K562 (cell line): ENCODE measurements around the gene CAVIN1. TPM values are rescaled to one million over a fixed set of nuclear protein-coding genes. Genes with fewer than 3 reads are reported as not detected.

ENCODE experiments used
- ATAC-seq: fragments of 200-7000 bp; cut with Tn5 transposase; 3 replicates; pipeline ENCODE4 v1.9.1; 2020; ENCODE audit warnings: moderate library complexity
- BruUV-seq: library from RNA; stranded (reverse); fragments of 400-500 nt; replicated peaks from 2 replicates; lab custom pipeline; 2021; lab: Mats Ljungman, UMichigan
- CTCF ChIA-PET: fragments of 300-600 bp; formaldehyde crosslinking; extraction: SDS; loops from one replicate; lab custom pipeline; 2021; ENCODE audit warnings: low intra/inter-chr PET ratio; lab: Yijun Ruan, JAX
- POLR2A ChIA-PET: fragments of 300-600, 350-650 bp; sonication (Branson Sonifier 250); formaldehyde crosslinking; extraction: SDS; loops from one replicate; lab custom pipeline; 2021; ENCODE audit warnings: antibody characterized with exemption, inconsistent platforms; lab: Yijun Ruan, JAX
- DNase-seq, 4 experiments: peaks; one replicate each; pipeline versions ENCODE4 v3.0.0 to v3.0.0-alpha.2; 2011 to 2018; ENCODE audit warnings: low spot score in 3 of 4, mixed read lengths in 3 of 4; ENCODE audit errors: extremely low read depth in 1 of 4
- FAIRE-seq: peaks from 2 replicates; lab custom pipeline; 2011; peaks lifted over from hg19 to GRCh38; lab: Jason Lieb, UNC
- H2AFZ ChIP-seq: 2 replicates; pipeline ENCODE4 v1.6.0; 2011; ENCODE audit warnings: low read depth, low read length, control low read depth, inconsistent platforms
- H3K27ac ChIP-seq: fragments of 200-600 bp; 3 replicates; pipeline ENCODE4 v1.8.0; 2011; ENCODE audit warnings: low read depth, mild to moderate bottlenecking, control low read depth, inconsistent platforms, low read length, moderate library complexity, mixed read lengths; ENCODE audit errors: extremely low read depth
- H3K27me3 ChIP-seq, 2 experiments: fragments of 300-600 bp in 1 of 2; 2 replicates in 1 of 2; 3 replicates in 1 of 2; pipeline versions ENCODE4 v1.6.0 to v1.8.0; 2011; ENCODE audit warnings: inconsistent platforms in 2 of 2, low read length in 2 of 2, mild to moderate bottlenecking in 1 of 2, mixed read lengths in 1 of 2, moderate library complexity in 1 of 2; ENCODE audit not compliant: control insufficient read depth in 2 of 2, insufficient read depth in 2 of 2
- H3K36me3 ChIP-seq: fragments of 300-600 bp; 3 replicates; pipeline ENCODE4 v1.8.0; 2011; ENCODE audit warnings: mild to moderate bottlenecking, low read length, inconsistent platforms; ENCODE audit not compliant: control insufficient read depth, insufficient read depth
- H3K4me1 ChIP-seq, 2 experiments: fragments of 200-600 bp in 1 of 2; replicated peaks in 1 of 2; 2 replicates in 1 of 2; 3 replicates in 1 of 2; pipeline versions ENCODE4 v1.5.1 to v1.8.0; 2011; ENCODE audit warnings: inconsistent platforms in 2 of 2, low read length in 2 of 2, mild to moderate bottlenecking in 1 of 2, mixed read lengths in 1 of 2, moderate library complexity in 1 of 2; ENCODE audit not compliant: control insufficient read depth in 2 of 2, insufficient read depth in 2 of 2
- H3K4me2 ChIP-seq: 2 replicates; pipeline ENCODE4 v1.6.1; 2011; ENCODE audit warnings: low read length, control low read depth, inconsistent platforms, mixed read lengths; ENCODE audit not compliant: insufficient read depth
- H3K4me3 ChIP-seq: fragments of 200-600 bp; sonication (generic), shearing (Covaris generic); 2 replicates; pipeline ENCODE4 v1.5.1; 2016; ENCODE audit warnings: control low read depth, inconsistent platforms
- H3K79me2 ChIP-seq: fragments of 200-600 bp; 3 replicates; pipeline ENCODE4 v1.8.0; 2011; ENCODE audit warnings: low read length, inconsistent platforms; ENCODE audit not compliant: control insufficient read depth, insufficient read depth
- H3K9ac ChIP-seq, 2 experiments: 2 replicates each; pipeline versions ENCODE4 v1.6.0 to v1.6.1; 2011; ENCODE audit warnings: low read depth in 2 of 2, low read length in 2 of 2, control low read depth in 1 of 2, inconsistent platforms in 1 of 2, mild to moderate bottlenecking in 1 of 2, mixed read lengths in 1 of 2; ENCODE audit not compliant: insufficient read depth in 1 of 2
- H3K9me1 ChIP-seq: one replicate; pipeline ENCODE4 v1.6.0; 2011; ENCODE audit warnings: inconsistent platforms, mild to moderate bottlenecking, low read length, moderate library complexity; ENCODE audit not compliant: control insufficient read depth, insufficient read depth
- H3K9me3 ChIP-seq: replicated peaks from 2 replicates; pipeline ENCODE4 v1.5.1; 2011; ENCODE audit warnings: low read depth, low read length, inconsistent platforms; ENCODE audit not compliant: control insufficient read depth, insufficient read depth
- H4K20me1 ChIP-seq: replicated peaks from 2 replicates; pipeline ENCODE4 v1.6.1; 2011; ENCODE audit warnings: low read length, inconsistent platforms, mixed read lengths; ENCODE audit not compliant: control insufficient read depth, insufficient read depth
- FOXP1 ChIP-seq: sonication (generic); formaldehyde crosslinking; IDR thresholded peaks from 2 replicates; pipeline ENCODE4 v1.8.0; 2022; ENCODE audit warnings: mild to moderate bottlenecking, missing genetic modification reagents
- HOXB6 ChIP-seq: fragments of 250-450 bp; sonication (Bioruptor Pico); IDR thresholded peaks from 2 replicates; pipeline ENCODE4 v1.5.1; 2022; ENCODE audit warnings: mild to moderate bottlenecking, borderline replicate concordance
- MEIS2 ChIP-seq: fragments of 450-650 bp; IDR thresholded peaks from 2 replicates; pipeline ENCODE4 v1.6.1; 2014; ENCODE audit warnings: mild to moderate bottlenecking; ENCODE audit not compliant: partially characterized antibody
- PURB ChIP-seq: sonication (generic); formaldehyde crosslinking; IDR thresholded peaks from 2 replicates; pipeline ENCODE4 v1.9.0; 2021; ENCODE audit warnings: low read depth, mild to moderate bottlenecking, missing genetic modification reagents
- THRB ChIP-seq: fragments of 450-650 bp; formaldehyde crosslinking; conservative IDR thresholded peaks from 2 replicates; pipeline ENCODE4 v1.4.0; 2022; ENCODE audit warnings: mild to moderate bottlenecking, missing genetic modification characterization
- U2AF2 ChIP-seq: fragments of 200-400 bp; formaldehyde crosslinking; optimal IDR thresholded peaks from 2 replicates; pipeline ENCODE3; 2017; ENCODE audit warnings: low read depth, mild to moderate bottlenecking, low read length
- UBTF ChIP-seq, 2 experiments: IDR thresholded peaks; 2 replicates each; pipeline ENCODE4 v1.6.1; 2012; ENCODE audit warnings: improper control_type of control experiment in 2 of 2, low read depth in 2 of 2, low read length in 2 of 2, borderline replicate concordance in 1 of 2
- ZNF175 ChIP-seq: fragments of 200-800 bp; sonication (Bioruptor generic); IDR thresholded peaks from 2 replicates; pipeline ENCODE4 v1.6.1; 2016; ENCODE audit warnings: low read depth, mild to moderate bottlenecking, missing genetic modification characterization, missing compliant biosample characterization
- ZNF511 ChIP-seq: sonication (generic); formaldehyde crosslinking; IDR thresholded peaks from 2 replicates; pipeline ENCODE4 v1.8.0; 2022; ENCODE audit warnings: mild to moderate bottlenecking, missing genetic modification reagents
- WGBS: fragments of 100-300 bp; shearing (Covaris generic); methylation state at CpG from one replicate; pipeline ENCODE4 v1.1.6; 2016; ENCODE audit warnings: low coverage, mixed read lengths; ENCODE audit not compliant: insufficient coverage; ENCODE audit errors: missing lambda C conversion rate; 5-methylcytosine and 5-hydroxymethylcytosine counted together
- in situ Hi-C: fragments of 300-500 bp; cut with MboI; formaldehyde crosslinking; loops from 4 replicates; pipeline ENCODE4 v1.15.0; 2018; ENCODE audit warnings: inconsistent platforms, mixed read lengths
- intact Hi-C: fragments of 100-400 bp; cut with micrococcal nuclease; formaldehyde crosslinking; loops from 2 replicates; pipeline ENCODE4 v1.14.2; 2022
- polyA plus RNA-seq, 8 experiments: library from polyadenylated mRNA; depleted of rRNA in 4 of 8; stranded (reverse) in 5 of 8; unstranded in 3 of 8; fragments of >200 nt; fragmentation: Nextera tagmentation in 2 of 8; fragmentation: Illumina TruSeq in 1 of 8; extraction: Ambion mirVana in 2 of 8; extraction: Trizol in 1 of 8; gene quantifications; 2 replicates each; pipeline versions ENCODE4 v1.2.1 to v1.2.3, GENCODE V29; 2011 to 2014; ENCODE audit warnings: inconsistent platforms in 1 of 8, missing spikeins in 1 of 8
- total RNA-seq, 7 experiments: library from RNA; depleted of rRNA in 6 of 7; stranded (reverse); fragments of >200 nt in 6 of 7; fragmentation: Illumina TruSeq in 2 of 7; extraction: Trizol in 2 of 7; gene quantifications; 2 replicates each; pipeline versions ENCODE4 v1.2.1 to v1.2.3, GENCODE V29; 2011 to 2021; ENCODE audit warnings: low replicate concordance in 1 of 7

Gene CAVIN1
- total and polyA plus RNA-seq, 9 of the 15 experiments (the other 6 are each of a cell fraction or from before 2014, with no cell fraction given), result 6.8 to 162 (median 74.5) TPM

- Histone ChIP-seq H3K4me2 (no peak overlapping the region), H3K4me1 (peaks cover 8 to 16% of the 10 kb centered on the region in 2 experiments; a peak in 3 of 5 replicates), H3K27me3 (no peaks in the 10 kb centered on the region), H3K9ac (no peak overlapping the region), H3K36me3 (peaks cover 21% of the 10 kb centered on the region; the same call in 2 of the 3 replicates), H3K79me2 (no peaks in the 10 kb centered on the region), H3K9me3 (no peaks in the 10 kb centered on the region), H3K4me3 (no peak overlapping the region), H4K20me1 (no peaks in the 10 kb centered on the region), H3K9me1 (no peaks in the 10 kb centered on the region), H2AFZ (no peak overlapping the region), H3K27ac (no peak overlapping the region)
- BruUV-seq, result no TSS peak
- DNase-seq, result no peak
- intact Hi-C loops, result no loop called here
- CTCF ChIA-PET, result interaction anchor here (1.1 kb wide), 1 partner anchor 77 kb away, joined by 3 read pairs; no protein-coding TSS in a partner anchor
- POLR2A ChIA-PET, result interaction anchor here (0.6 to 1.5 kb wide), 5 partner anchors 8 to 85 kb away, joined by 3 to 6 read pairs (median 4); partner anchors contain the start of gene STAT3
- WGBS, result 32% methylated on average over 2 of the region's 2 CpGs
- ATAC-seq, result no peak
- no peak for FAIRE-seq
- in situ Hi-C loops, result no loop called here
- no peak for TF ChIP-seq UBTF (IDR thresholded peaks at IDR 0.05; ENCODE audit: borderline replicate concordance in 1 of 2, low read depth in 2 of 2, low read length in 2 of 2)
- no peak for TF ChIP-seq MEIS2
- TF ChIP-seq PURB (CRISPR knock-in tag), result no peak
- TF ChIP-seq HOXB6 (CRISPR knock-in tag), result no peak
- no peak for TF ChIP-seq ZNF175
- no peak for TF ChIP-seq U2AF2
- TF ChIP-seq THRB, result no peak
- no peak for TF ChIP-seq ZNF511 (CRISPR knock-in tag)
- no peak for TF ChIP-seq FOXP1 (CRISPR knock-in tag)
Measured at GRCh38 chr17:42399121-42399520, 23.9 kb downstream of the CAVIN1 start.
